ENCODE data around the gene USP36.

Gene USP36

DNA sequence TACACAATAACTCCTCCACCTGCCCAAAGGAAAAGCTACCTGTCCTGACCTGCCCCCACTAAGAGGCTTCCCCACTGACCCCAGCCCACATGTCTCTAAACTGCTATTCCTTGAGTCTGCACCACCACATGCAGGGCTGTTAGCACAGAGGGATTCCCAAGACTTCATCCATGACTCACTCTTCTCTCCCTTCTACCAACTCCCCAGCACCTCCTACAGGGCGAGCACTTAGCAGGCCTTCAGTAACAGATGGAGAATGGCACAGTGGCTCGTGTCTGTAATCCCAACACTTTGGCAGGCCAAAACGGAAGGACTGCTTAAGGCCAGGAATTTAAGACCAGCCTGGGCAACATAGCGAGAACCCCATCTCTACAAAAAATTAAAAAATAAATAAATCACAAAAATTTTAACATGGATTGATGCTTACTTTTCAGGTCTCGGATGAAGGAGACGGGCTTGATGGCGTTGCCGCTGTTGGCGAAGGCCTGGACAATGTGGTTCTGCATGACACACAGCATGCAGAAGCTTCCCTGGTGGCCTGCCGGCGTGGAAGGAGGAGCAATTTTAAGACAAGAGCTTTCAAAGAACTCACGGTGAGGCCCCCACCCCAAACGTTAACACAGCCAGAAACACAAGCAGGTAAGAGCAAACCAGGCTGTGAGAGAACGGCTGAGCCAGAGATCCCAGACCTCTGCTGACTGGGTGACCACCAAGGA lies 12.0 kb downstream of the USP36 start:
- peaks cover 16% of the 10 kb centered on the region for H3K36me3 ChIP-seq (ENCODE audit: control insufficient read depth, insufficient read depth, low read length)
- H3K27me3 ChIP-seq (ENCODE audit: control insufficient read depth, insufficient read depth, low read length), result no peaks in the 10 kb centered on the region

GRCh38 chr17:78826836-78827509 lies 13.6 kb downstream of the USP36 start:
- H3K9ac ChIP-seq (ENCODE audit: low read length), result no peak overlapping the region
- H3K36me3 ChIP-seq (ENCODE audit: control insufficient read depth, insufficient read depth, low read length), result peaks cover 16% of the 10 kb centered on the region
- no peaks in the 10 kb centered on the region for H3K4me1 ChIP-seq (ENCODE audit: control insufficient read depth, insufficient read depth, low read length)
- no peaks in the 10 kb centered on the region for H3K9me3 ChIP-seq (ENCODE audit: control insufficient read depth, low read length)
- H3K4me3 ChIP-seq (ENCODE audit: low read length), result no peak overlapping the region
- H3K27me3 ChIP-seq (ENCODE audit: control insufficient read depth, insufficient read depth, low read length), result no peaks in the 10 kb centered on the region

More for the DNA sequence above, 12.0 kb downstream of the USP36 start:
- H3K4me1 ChIP-seq (ENCODE audit: control insufficient read depth, insufficient read depth, low read length), result no peaks in the 10 kb centered on the region
- H3K9ac ChIP-seq (ENCODE audit: low read length), result no peak overlapping the region
- H3K4me3 ChIP-seq (ENCODE audit: low read length), result no peak overlapping the region
- H3K9me3 ChIP-seq (ENCODE audit: control insufficient read depth, low read length), result no peaks in the 10 kb centered on the region

DNA sequence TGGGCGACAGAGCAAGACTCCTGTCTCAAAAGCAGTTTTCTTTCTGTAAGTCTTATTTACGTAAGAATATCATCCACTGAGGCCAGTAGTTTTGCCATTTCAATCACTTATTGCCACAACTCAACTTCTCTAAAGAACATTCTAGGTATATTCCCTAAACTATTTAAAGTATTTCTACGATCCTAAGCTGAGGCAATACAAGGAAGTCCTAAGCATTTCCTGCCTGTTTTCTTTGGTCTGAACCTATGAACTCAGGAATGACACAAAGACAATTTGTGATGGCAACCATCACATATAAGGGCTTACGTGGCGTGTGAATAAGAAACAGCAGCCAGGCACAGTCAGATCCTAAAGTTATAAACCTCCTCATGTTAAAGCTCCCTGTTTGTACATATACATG lies 14.2 kb downstream of the USP36 start:
- H3K4me1 ChIP-seq (ENCODE audit: control insufficient read depth, insufficient read depth, low read length), result no peaks in the 10 kb centered on the region
- H3K9ac ChIP-seq (ENCODE audit: low read length), result no peak overlapping the region
- H3K27me3 ChIP-seq (ENCODE audit: control insufficient read depth, insufficient read depth, low read length), result no peaks in the 10 kb centered on the region
- H3K9me3 ChIP-seq (ENCODE audit: control insufficient read depth, low read length), result no peaks in the 10 kb centered on the region
- no peak overlapping the region for H3K4me3 ChIP-seq (ENCODE audit: low read length)
- peaks cover 16% of the 10 kb centered on the region for H3K36me3 ChIP-seq (ENCODE audit: control insufficient read depth, insufficient read depth, low read length)

GRCh38 chr17:78825696-78826095 lies 14.9 kb downstream of the USP36 start:
- H3K4me1 ChIP-seq (ENCODE audit: control insufficient read depth, insufficient read depth, low read length), result no peaks in the 10 kb centered on the region

DNA sequence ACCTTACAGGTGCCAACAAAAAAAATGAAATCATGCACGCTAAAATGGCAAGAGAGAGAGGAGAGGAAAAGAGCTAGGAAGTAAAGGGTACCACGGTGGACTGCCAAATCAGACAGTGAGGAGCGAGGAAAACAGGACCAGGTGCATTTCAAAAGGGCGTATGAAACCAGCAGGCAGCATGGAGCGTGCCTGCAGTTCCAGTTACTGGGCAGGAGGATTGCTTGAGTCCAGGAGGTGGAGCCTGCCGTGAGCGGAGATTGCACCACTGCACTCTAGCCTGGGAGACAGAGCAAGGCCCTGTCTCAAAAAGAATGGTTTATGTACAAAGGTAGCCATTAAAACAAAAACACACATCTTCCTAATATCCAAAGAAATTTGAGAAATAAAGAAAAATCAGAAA lies 16.4 kb downstream of the USP36 start:
- Histone ChIP-seq H3K27me3 (ENCODE audit: control insufficient read depth, insufficient read depth, low read length) (no peaks in the 10 kb centered on the region), H3K4me1 (ENCODE audit: control insufficient read depth, insufficient read depth, low read length) (no peaks in the 10 kb centered on the region), H3K36me3 (ENCODE audit: control insufficient read depth, insufficient read depth, low read length) (peaks cover 15% of the 10 kb centered on the region), H3K4me3 (ENCODE audit: low read length) (no peak overlapping the region), H3K9me3 (ENCODE audit: control insufficient read depth, low read length) (no peaks in the 10 kb centered on the region), H3K9ac (ENCODE audit: low read length) (no peak overlapping the region)

More at GRCh38 chr17:78825696-78826095, 14.9 kb downstream of the USP36 start:
- H3K27me3 ChIP-seq (ENCODE audit: control insufficient read depth, insufficient read depth, low read length), result no peaks in the 10 kb centered on the region
- no peak overlapping the region for H3K9ac ChIP-seq (ENCODE audit: low read length)
- no peaks in the 10 kb centered on the region for H3K9me3 ChIP-seq (ENCODE audit: control insufficient read depth, low read length)
- H3K4me3 ChIP-seq (ENCODE audit: low read length), result no peak overlapping the region
- peaks cover 16% of the 10 kb centered on the region for H3K36me3 ChIP-seq (ENCODE audit: control insufficient read depth, insufficient read depth, low read length)

DNA sequence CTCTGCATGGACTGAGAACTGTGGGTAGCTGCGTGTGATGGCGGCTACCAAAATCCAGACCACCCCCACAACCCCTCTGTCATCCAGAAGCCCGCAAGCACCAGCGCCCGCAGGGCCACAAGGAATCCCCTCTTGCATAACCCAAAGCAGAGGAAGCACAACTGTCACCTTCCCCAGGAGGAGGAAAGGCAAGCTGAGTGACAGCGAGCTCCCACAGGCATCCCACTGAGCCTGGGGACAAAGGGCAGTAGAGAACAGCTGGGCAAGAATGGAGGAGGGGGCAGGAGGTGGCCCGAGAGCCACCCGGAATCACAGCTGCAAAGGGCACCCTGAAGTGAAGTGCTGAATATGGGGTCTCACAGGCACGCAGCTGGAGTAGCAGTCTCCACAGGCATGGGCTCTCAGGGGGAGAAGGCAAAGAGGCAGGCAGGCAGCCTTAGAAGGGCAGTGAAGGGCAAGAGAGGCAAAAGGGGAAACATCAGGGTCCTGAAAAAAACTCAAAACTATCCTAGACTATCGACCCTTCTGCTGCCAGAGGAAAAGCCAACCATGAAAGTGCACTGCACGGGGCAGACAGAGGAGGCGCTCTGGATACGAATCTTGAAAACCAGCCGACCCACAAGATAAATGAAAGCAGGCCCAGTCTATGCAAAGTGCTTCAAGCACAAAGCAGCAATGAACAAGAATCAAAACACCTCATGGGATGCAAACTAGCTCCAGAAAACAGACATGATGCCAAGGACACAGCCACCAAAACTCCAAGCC lies 17.1 kb downstream of the USP36 start:
- Histone ChIP-seq H3K9me3 (ENCODE audit: control insufficient read depth, low read length) (no peaks in the 10 kb centered on the region), H3K4me1 (ENCODE audit: control insufficient read depth, insufficient read depth, low read length) (no peaks in the 10 kb centered on the region), H3K27me3 (ENCODE audit: control insufficient read depth, insufficient read depth, low read length) (no peaks in the 10 kb centered on the region), H3K9ac (ENCODE audit: low read length) (no peak overlapping the region), H3K4me3 (ENCODE audit: low read length) (no peak overlapping the region), H3K36me3 (ENCODE audit: control insufficient read depth, insufficient read depth, low read length) (peaks cover 15% of the 10 kb centered on the region)

GRCh38 chr17:78822552-78822951 lies 18.1 kb downstream of the USP36 start:
- Histone ChIP-seq H3K4me1 (ENCODE audit: control insufficient read depth, insufficient read depth, low read length) (no peaks in the 10 kb centered on the region), H3K27me3 (ENCODE audit: control insufficient read depth, insufficient read depth, low read length) (no peaks in the 10 kb centered on the region), H3K36me3 (ENCODE audit: control insufficient read depth, insufficient read depth, low read length) (peaks cover 16% of the 10 kb centered on the region), H3K9me3 (ENCODE audit: control insufficient read depth, low read length) (no peaks in the 10 kb centered on the region), H3K4me3 (ENCODE audit: low read length) (no peak overlapping the region), H3K9ac (ENCODE audit: low read length) (no peak overlapping the region)

DNA sequence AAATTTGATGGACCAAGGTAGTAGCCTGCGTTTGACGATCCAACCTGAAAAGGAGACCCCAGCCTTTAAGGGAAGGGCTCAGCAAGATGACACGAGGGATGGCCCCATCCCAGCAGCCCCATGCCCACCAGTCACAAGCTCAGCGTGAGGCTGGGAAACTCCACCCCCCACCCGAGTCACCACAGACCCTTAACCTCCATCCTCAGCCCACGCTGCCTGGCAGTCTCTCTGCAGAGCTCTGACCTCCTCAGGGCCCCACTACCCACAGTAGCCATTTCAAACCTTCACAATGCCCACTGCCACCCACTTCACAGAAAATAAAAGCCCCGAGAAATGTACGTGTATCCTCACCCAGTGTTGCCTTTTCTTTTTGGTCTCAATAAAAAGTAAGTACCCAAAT lies 18.7 kb downstream of the USP36 start:
- no peaks in the 10 kb centered on the region for H3K9me3 ChIP-seq (ENCODE audit: control insufficient read depth, low read length)
- no peaks in the 10 kb centered on the region for H3K4me1 ChIP-seq (ENCODE audit: control insufficient read depth, insufficient read depth, low read length)
- no peak overlapping the region for H3K4me3 ChIP-seq (ENCODE audit: low read length)
- no peaks in the 10 kb centered on the region for H3K27me3 ChIP-seq (ENCODE audit: control insufficient read depth, insufficient read depth, low read length)
- peaks cover 13% of the 10 kb centered on the region for H3K36me3 ChIP-seq (ENCODE audit: control insufficient read depth, insufficient read depth, low read length)
- H3K9ac ChIP-seq (ENCODE audit: low read length), result no peak overlapping the region

DNA sequence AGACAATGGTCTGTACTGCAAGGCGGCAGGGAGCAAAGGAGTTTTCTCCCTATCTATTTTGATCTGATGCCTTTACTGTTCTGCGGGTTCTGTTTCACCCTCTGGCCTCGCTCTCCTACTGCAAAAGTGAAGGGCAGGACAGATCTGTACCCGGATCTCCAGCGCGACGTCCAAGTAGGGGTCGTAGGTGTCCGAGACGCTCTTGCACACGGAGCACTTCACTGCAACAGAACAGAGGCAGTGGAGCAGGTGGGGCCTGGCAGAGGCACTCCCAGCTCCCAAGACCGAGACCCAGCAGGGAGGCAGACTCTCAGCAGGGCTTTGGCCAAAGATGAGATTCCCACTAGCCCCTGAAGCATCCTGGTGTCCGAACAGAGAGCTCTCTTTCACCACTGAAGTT lies 19.8 kb downstream of the USP36 start:
- Histone ChIP-seq H3K4me3 (ENCODE audit: low read length) (no peak overlapping the region), H3K27me3 (ENCODE audit: control insufficient read depth, insufficient read depth, low read length) (no peaks in the 10 kb centered on the region), H3K36me3 (ENCODE audit: control insufficient read depth, insufficient read depth, low read length) (peaks cover 13% of the 10 kb centered on the region), H3K9ac (ENCODE audit: low read length) (no peak overlapping the region), H3K9me3 (ENCODE audit: control insufficient read depth, low read length) (no peaks in the 10 kb centered on the region), H3K4me1 (ENCODE audit: control insufficient read depth, insufficient read depth, low read length) (no peaks in the 10 kb centered on the region)

DNA sequence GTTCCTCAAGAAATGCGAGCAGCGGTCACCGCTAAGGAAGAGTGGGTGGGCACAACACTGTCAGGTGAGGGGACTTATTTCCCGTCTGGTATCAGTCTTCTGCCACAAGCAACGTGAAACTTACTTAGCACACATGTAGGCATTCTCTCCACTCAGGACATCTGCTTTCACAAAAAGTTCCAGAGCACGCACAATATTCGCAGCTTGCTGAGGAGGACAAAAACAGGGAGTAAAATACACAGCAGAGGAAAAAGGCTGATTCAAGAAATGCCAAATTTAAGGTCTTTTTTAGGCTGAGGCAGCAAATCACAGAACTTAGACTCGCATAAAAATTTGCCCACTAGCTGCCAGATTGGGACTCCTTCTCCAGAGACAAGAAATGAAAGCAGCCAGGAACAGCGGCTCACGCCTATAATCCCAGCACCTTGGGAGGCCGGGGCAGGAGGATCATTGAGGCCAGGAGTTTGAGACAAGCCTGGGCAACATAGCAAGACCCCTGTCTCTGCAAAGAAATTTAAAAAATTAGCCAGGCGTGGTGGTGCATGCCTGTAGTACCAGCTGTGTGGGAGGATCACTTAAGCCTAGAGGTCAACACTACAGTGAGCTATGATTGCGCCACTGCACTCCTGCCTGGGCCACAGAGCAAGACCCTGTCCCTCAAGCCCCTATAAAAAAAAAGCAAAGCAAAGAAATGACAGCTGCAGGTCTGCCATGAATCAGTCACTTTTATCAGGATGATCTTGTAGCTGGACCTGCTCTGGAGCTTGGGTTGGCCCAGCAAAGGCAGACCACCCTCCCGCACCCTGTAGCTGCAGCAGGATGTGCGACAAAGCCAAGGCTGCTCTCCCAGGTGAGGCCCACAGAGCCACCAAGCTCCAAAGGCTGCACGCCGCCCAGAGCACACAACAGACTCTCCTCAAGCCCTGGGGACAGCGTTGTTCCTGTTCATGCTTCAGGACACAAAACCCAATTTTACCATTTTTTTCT lies 20.5 kb downstream of the USP36 start:
- Histone ChIP-seq H3K4me1 (ENCODE audit: control insufficient read depth, insufficient read depth, low read length) (no peaks in the 10 kb centered on the region), H3K4me3 (ENCODE audit: low read length) (no peak overlapping the region), H3K9ac (ENCODE audit: low read length) (no peak overlapping the region), H3K9me3 (ENCODE audit: control insufficient read depth, low read length) (no peaks in the 10 kb centered on the region), H3K27me3 (ENCODE audit: control insufficient read depth, insufficient read depth, low read length) (no peaks in the 10 kb centered on the region), H3K36me3 (ENCODE audit: control insufficient read depth, insufficient read depth, low read length) (peaks cover 13% of the 10 kb centered on the region)

- no peak overlapping the region for H3K9ac ChIP-seq (ENCODE audit: low read length)
- H3K27me3 ChIP-seq (ENCODE audit: control insufficient read depth, insufficient read depth, low read length), result no peaks in the 10 kb centered on the region
- no peaks in the 10 kb centered on the region for H3K4me1 ChIP-seq (ENCODE audit: control insufficient read depth, insufficient read depth, low read length)
- H3K4me3 ChIP-seq (ENCODE audit: low read length), result no peak overlapping the region
- no peaks in the 10 kb centered on the region for H3K9me3 ChIP-seq (ENCODE audit: control insufficient read depth, low read length)
- H3K36me3 ChIP-seq (ENCODE audit: control insufficient read depth, insufficient read depth, low read length), result peaks cover 10% of the 10 kb centered on the region
Measured at GRCh38 chr17:78819402-78819801, 21.2 kb downstream of the USP36 start.
